ENCODE results near the gene ECHDC1. TPM values are rescaled to one million over a fixed set of nuclear protein-coding genes. Genes with fewer than 3 reads are reported as not detected.

The ECHDC1 gene
- total and polyA plus RNA-seq, 2 of the 4 experiments (the other 2 are of a cell fraction), result 33.1 to 40.3 TPM

DNA sequence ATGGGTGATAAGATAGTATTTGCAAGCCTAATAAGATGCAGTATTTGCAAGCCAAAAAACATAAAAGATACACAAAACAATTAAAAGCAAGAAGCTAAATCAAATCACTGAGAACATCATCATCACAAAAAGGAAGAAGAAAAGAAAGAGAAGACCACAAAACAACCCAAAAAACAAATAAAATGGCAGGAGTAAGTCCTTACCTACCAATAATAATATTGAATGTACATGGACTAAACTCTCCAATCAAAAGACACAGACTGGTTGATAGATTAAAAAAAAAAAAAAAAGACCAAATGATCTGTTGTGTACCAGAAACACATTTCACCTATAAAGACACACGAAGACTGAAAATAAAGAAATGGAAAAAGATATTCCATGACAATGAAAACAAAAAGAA, 37.7 kb downstream of the ECHDC1 start:
- Histone ChIP-seq H2BK15ac (ENCODE audit: low read depth, low read length) (no peak overlapping the region), H3K23ac (ENCODE audit: low read depth, low read length) (no peak overlapping the region), H3K27ac (ENCODE audit: insufficient read depth, low read length) (no peak overlapping the region), H4K8ac (ENCODE audit: low read depth in 2 of 2, low read length in 2 of 2) (no peak overlapping the region), H3K4ac (ENCODE audit: low read depth, low read length) (no peak overlapping the region), H2AK9ac (replicated peaks; ENCODE audit: low read depth, low read length, poor library complexity) (no peak overlapping the region), H4K20me1 (ENCODE audit: insufficient read depth, low read length) (no peaks in the 10 kb centered on the region), H3K36me3 (ENCODE audit: control insufficient read depth, insufficient read depth, low read length) (peaks cover 4% of the 10 kb centered on the region; the same call in 1 of the 2 replicates), H3K56ac (ENCODE audit: extremely low read depth, insufficient read depth, low read length) (no peak overlapping the region), H3K9ac (ENCODE audit: low read depth, low read length) (no peak overlapping the region), H2BK120ac (ENCODE audit: low read depth, low read length) (no peak overlapping the region), H3K79me1 (ENCODE audit: low read depth in 1 of 2, low read length in 2 of 2) (peaks cover 0 to 15% of the 10 kb centered on the region in 2 experiments; a peak in 2 of 4 replicates), H3K4me2 (ENCODE audit: low read depth, low read length) (no peak overlapping the region), H3K9me3 (ENCODE audit: control insufficient read depth, insufficient read depth, low read length) (no peaks in the 10 kb centered on the region), H3K14ac (replicated peaks; ENCODE audit: low read depth, low read length) (no peak overlapping the region), H2BK5ac (ENCODE audit: low read depth, low read length, poor library complexity, severe bottlenecking) (no peak overlapping the region), H4K5ac (ENCODE audit: low read depth, low read length) (no peak overlapping the region), H3K4me1 (ENCODE audit: control insufficient read depth, insufficient read depth, low read length) (no peaks in the 10 kb centered on the region; the same call in 1 of the 2 replicates), H2BK20ac (ENCODE audit: low read depth, low read length) (no peak overlapping the region), H2AFZ (replicated peaks; ENCODE audit: low read length, poor library complexity) (no peak overlapping the region), H3K9me1 (ENCODE audit: insufficient read depth, low read length) (no peaks in the 10 kb centered on the region), H3K27me3 (ENCODE audit: control insufficient read depth, insufficient read depth, low read length) (no peaks in the 10 kb centered on the region), H3K18ac (ENCODE audit: low read depth, low read length) (no peak overlapping the region), H2AK5ac (ENCODE audit: low read depth, low read length) (no peak overlapping the region), H3K4me3 (ENCODE audit: insufficient read depth, low read depth, low read length) (no peak overlapping the region), H4K91ac (ENCODE audit: insufficient read depth, low read depth, low read length) (no peak overlapping the region)
- DNase-seq (no peak), ATAC-seq (ENCODE audit: low read depth) (no peak)
- TF ChIP-seq POLR2A (IDR thresholded peaks at IDR 0.05; ENCODE audit: low read depth, low read length), result no peak
- TF ChIP-seq MXI1 (IDR thresholded peaks at IDR 0.05; ENCODE audit: borderline replicate concordance, low read depth, low read length), result no peak
- TF ChIP-seq MAZ (IDR thresholded peaks at IDR 0.05; ENCODE audit: borderline replicate concordance, low read depth, low read length), result no peak
- TF ChIP-seq RCOR1 (IDR thresholded peaks at IDR 0.05; ENCODE audit: insufficient replicate concordance, low read length), result no peak
- TF ChIP-seq RAD21 (IDR thresholded peaks at IDR 0.05; ENCODE audit: low read length), result no peak
- TF ChIP-seq, protein P1, sequence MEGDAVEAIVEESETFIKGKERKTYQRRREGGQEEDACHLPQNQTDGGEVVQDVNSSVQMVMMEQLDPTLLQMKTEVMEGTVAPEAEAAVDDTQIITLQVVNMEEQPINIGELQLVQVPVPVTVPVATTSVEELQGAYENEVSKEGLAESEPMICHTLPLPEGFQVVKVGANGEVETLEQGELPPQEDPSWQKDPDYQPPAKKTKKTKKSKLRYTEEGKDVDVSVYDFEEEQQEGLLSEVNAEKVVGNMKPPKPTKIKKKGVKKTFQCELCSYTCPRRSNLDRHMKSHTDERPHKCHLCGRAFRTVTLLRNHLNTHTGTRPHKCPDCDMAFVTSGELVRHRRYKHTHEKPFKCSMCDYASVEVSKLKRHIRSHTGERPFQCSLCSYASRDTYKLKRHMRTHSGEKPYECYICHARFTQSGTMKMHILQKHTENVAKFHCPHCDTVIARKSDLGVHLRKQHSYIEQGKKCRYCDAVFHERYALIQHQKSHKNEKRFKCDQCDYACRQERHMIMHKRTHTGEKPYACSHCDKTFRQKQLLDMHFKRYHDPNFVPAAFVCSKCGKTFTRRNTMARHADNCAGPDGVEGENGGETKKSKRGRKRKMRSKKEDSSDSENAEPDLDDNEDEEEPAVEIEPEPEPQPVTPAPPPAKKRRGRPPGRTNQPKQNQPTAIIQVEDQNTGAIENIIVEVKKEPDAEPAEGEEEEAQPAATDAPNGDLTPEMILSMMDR (conservative IDR thresholded peaks at IDR 0.05; ENCODE audit: low read depth, low read length), result no peak
- no peak for TF ChIP-seq RFX5 (IDR thresholded peaks at IDR 0.05; ENCODE audit: low read depth, low read length)
- TF ChIP-seq MAFK (IDR thresholded peaks at IDR 0.05; ENCODE audit: low read depth, low read length), result no peak
- no peak for TF ChIP-seq SMC3 (IDR thresholded peaks at IDR 0.05; ENCODE audit: low read depth, low read length)
- TF ChIP-seq BHLHE40 (IDR thresholded peaks at IDR 0.05; ENCODE audit: low read depth, low read length), result no peak
- no peak for TF ChIP-seq CHD1 (IDR thresholded peaks at IDR 0.05; ENCODE audit: low read depth, low read length)
- TF ChIP-seq CEBPB (IDR thresholded peaks at IDR 0.05; ENCODE audit: low read depth, low read length), result no peak
- TF ChIP-seq NFE2L2 (IDR thresholded peaks at IDR 0.05; ENCODE audit: low read depth, low read length), result no peak
- TF ChIP-seq FOS (IDR thresholded peaks at IDR 0.05; ENCODE audit: low read depth, low read length), result no peak
- TF ChIP-seq, protein P2, sequence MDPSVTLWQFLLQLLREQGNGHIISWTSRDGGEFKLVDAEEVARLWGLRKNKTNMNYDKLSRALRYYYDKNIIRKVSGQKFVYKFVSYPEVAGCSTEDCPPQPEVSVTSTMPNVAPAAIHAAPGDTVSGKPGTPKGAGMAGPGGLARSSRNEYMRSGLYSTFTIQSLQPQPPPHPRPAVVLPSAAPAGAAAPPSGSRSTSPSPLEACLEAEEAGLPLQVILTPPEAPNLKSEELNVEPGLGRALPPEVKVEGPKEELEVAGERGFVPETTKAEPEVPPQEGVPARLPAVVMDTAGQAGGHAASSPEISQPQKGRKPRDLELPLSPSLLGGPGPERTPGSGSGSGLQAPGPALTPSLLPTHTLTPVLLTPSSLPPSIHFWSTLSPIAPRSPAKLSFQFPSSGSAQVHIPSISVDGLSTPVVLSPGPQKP (IDR thresholded peaks at IDR 0.05; ENCODE audit: borderline replicate concordance, low read depth, low read length), result no peak
- BruUV-seq (replicated peaks), result no TSS peak
- intact Hi-C loops (cut with micrococcal nuclease), result no loop called here
- no CpG with 5 or more reads among the region's 1 CpG for WGBS, 2 experiments (ENCODE audit: extremely low coverage in 2 of 2, insufficient read length in 1 of 2)
- dilution Hi-C loops (cut with HindIII; ENCODE audit: low sequenced_read_pairs, unreplicated experiment), result no loop called here
- POLR2A ChIA-PET (ENCODE audit: unreplicated experiment), result no interaction called here
- CTCF ChIA-PET, result interaction anchor here (0.6 kb wide), 1 partner anchor 127 kb away, joined by 4 read pairs; no protein-coding TSS in a partner anchor
- in situ Hi-C loops (cut with MboI; ENCODE audit: low sequenced_read_pairs), result loop anchor here (10.0 kb wide), 1 partner anchor 159 kb away; no protein-coding TSS in a partner anchor

Measured in IMR-90 (cell line).